T-helper 2 cell treated with Interferon-gamma antibody and Interleukin-4, amounts not matched to agents 100 ng/mL and 5 ng/mL, for 36 hours (primary cell): ENCODE results near the gene AGAP1. TPM values are rescaled to one million over a fixed set of nuclear protein-coding genes. Genes with fewer than 3 reads are reported as not detected.

Experiments
- intact Hi-C: fragments of 100-400 bp; cut with micrococcal nuclease; formaldehyde crosslinking; loops from one replicate; pipeline ENCODE4 v1.15.1; 2023
- total RNA-seq: library from RNA; stranded (reverse); gene quantifications from 2 replicates; pipeline ENCODE4 v1.2.3, GENCODE V29; 2022

The AGAP1 gene
- total RNA-seq, 1 donor from 2014 or later: 1.4 TPM

DNA sequence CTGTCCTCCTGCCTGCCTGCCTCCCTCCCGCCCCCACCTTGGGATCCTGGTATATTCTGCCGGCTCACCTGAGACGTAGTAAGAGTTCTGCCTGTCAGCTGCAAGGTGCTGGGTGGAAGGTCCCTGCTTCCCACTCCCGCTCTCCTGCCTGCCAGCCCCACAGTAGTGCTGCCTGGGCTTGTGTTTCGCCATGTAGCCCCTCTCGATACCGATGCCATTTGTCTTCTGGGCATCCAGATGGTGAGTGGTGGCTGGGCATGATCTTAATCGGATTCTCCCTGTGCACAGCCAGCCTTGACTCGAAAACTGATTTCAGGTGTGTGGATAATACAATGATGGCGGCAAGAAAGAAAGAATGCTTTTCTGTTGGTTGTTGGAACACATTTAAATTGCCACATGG, 184.9 kb downstream of the AGAP1 start:
- intact Hi-C loops: loop anchor here (10.0 kb wide), 1 partner anchor 496 kb away; no protein-coding TSS in a partner anchor

GRCh38 chr2:235679471-235679870, 185.6 kb downstream of the AGAP1 start:
- intact Hi-C loops: loop anchor here (10.0 kb wide), 1 partner anchor 495 kb away; no protein-coding TSS in a partner anchor

DNA sequence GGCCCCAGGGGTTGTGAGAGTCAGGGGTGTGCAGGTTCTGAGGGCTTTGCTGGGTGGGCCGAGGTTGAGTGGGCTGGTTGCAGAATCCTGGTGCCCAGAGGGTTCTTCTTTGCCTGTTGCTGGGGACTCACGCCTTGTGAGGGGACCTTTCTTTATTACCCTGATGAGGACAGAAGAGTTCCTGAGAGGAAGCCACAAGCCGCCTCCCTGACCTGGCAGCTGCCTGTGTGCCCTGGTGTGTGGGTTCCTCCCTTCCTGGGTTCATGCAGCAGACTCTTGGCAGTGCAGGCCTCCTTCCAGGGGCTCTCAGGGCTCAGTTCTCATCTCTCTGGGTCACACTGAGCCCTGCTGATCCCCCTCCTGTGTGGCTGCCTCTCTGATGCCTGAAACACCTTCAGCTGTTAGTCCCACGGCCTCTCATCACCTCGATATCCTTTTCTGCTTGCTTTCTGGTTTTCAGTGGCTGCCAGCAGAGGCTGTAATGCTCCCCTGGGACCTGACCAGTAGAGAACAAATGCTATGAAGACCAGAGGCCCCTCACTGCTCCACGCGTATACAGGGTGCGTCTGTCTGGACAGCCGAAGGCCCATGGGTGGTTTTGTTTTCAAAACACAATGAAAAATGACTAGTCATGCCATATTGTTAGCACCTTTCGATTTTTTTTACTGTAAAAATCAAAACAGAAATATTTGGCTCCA, 191.3 kb downstream of the AGAP1 start:
- intact Hi-C loops: no loop called here

- intact Hi-C loops: no loop called here
These were observed 194.9 kb downstream of the AGAP1 start for GRCh38 chr2:235688511-235689426.

DNA sequence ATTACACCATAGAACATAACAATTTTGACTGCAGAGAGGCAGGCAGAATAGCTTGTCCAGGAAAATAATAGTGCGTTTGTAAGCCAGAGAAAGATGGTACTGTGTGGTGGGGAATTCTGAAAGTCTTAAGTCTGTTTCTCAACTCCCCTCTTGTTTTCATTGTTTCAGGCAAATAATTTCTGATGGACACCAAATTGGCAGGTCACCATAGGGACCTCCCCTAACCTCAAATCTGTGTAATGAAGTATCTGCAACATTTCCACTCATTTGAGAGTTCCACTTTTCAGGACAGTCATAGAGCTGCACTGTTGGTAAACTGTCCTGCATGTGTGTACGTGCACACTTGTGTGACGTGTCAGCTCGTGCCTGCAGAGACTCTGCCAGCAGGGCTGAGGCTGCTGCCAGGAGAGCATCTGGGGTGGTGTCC, 195.6 kb downstream of the AGAP1 start:
- intact Hi-C loops: no loop called here

- intact Hi-C loops: no loop called here
These were observed 196.4 kb downstream of the AGAP1 start for GRCh38 chr2:235690082-235690808.

- intact Hi-C loops: no loop called here
These were observed 197.1 kb downstream of the AGAP1 start for GRCh38 chr2:235690809-235691450.

DNA sequence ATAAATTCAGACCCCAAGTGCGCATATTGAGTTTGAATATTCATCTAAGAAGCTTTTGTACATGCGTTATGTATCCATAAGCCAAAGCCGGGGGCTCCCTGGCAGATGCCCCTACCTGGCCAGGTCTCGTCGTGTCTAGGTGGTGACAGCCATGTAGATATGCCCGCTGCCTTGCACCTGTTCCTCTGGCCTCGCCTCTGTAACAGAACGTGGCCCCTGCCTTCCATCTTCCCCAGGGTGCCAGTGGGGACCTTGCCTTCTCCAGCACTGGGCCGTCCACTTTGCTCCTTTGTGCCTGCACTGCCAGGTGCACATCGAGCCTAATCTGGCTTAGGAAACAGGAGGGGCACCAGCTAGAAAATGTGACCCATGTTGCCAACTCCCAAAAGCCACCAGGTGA, 198.2 kb downstream of the AGAP1 start:
- intact Hi-C loops: no loop called here

DNA sequence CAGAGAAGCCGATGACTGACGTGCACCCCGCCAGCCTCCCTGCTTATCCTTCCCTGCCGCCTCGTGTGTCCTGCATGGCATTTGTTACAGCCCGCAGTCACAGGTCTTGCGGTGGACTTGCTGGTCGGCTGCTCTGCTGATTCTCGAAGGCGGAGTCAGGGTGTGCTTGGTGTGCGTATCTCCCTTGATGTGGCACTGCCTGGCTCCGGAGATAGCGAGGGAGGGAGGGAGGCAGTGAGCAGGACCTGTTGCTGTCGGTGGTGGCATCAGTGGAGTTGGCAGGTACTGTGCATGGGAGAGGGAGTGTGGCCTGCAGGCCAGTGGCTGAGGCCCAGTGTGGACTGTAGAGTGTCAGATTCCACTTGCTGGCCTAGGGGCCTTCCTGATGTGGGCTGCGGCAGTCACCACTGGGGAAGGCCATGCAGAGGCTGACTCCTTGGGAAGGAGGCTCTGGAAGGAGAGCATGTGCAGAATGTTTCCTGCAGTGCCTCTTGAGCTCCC, 198.9 kb downstream of the AGAP1 start:
- intact Hi-C loops: no loop called here

- intact Hi-C loops: no loop called here
These were observed 199.4 kb downstream of the AGAP1 start for GRCh38 chr2:235693279-235693678.

DNA sequence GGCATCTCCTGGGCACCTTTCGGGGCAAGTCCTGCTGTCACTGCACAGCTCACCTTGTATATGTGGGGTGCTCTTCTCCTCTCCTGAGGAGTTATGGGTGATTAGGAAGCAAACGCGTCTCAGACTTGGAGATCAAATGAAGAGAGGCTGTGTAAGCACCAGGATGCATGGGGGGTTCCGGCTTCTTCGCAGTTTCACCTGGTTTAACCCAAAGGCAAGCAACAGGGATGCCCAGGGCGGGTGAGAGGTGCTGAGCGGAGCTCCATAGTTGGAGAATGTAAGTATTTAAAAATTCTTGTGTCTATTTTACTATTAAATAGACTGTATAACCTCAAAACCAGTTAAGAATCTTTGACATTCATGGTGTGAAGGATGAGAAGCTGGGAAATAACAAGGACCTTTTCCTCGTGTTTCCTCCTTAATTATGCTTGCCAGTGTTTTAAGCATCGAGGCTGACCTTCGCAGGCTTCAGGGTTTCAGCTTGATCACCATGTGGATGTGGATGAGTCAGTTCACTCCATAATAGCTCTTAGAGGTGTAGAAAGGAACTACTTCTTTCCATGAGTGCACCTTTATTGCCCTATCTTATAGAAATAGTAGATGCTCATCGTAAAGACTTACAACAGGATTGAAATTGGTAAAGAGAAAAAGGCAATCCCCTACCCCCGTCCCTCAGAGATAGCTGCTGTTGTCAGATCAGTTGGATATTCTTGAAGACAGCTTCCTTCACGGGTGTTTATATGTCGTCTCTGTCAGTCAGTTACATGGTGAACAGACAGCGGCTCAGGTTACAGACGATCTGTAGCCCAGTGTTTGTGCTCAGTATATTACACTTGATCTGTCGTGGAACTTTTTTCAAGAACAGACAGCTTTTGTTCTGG, 201.1 kb downstream of the AGAP1 start:
- intact Hi-C loops: no loop called here

- intact Hi-C loops: no loop called here
These were observed 201.7 kb downstream of the AGAP1 start for GRCh38 chr2:235695602-235695895.

GRCh38 chr2:235697041-235697440, 203.2 kb downstream of the AGAP1 start:
- intact Hi-C loops: no loop called here

GRCh38 chr2:235698028-235698427, 204.2 kb downstream of the AGAP1 start:
- intact Hi-C loops: no loop called here

- intact Hi-C loops: no loop called here
These were observed 204.6 kb downstream of the AGAP1 start for GRCh38 chr2:235698491-235698890.

DNA sequence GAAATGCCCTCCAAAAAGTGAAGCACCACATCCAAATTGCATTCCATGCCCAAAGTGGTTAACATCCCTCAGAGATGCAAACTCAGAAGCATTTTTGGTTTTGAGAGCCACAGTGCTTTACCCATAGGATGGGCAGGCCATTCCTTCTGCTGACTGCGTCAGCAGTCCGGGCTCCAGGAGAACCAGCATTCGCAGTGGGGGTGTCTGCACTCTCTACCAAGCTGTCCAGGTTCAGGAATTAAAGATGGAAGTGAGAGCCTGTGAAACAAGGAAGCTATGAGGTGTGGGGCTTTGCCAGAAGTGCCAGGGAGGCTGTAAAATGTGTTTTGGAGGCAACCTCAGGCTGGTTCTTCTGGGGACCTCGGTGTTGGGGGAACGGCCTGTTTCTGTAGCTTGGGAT, 205.7 kb downstream of the AGAP1 start:
- intact Hi-C loops: no loop called here

DNA sequence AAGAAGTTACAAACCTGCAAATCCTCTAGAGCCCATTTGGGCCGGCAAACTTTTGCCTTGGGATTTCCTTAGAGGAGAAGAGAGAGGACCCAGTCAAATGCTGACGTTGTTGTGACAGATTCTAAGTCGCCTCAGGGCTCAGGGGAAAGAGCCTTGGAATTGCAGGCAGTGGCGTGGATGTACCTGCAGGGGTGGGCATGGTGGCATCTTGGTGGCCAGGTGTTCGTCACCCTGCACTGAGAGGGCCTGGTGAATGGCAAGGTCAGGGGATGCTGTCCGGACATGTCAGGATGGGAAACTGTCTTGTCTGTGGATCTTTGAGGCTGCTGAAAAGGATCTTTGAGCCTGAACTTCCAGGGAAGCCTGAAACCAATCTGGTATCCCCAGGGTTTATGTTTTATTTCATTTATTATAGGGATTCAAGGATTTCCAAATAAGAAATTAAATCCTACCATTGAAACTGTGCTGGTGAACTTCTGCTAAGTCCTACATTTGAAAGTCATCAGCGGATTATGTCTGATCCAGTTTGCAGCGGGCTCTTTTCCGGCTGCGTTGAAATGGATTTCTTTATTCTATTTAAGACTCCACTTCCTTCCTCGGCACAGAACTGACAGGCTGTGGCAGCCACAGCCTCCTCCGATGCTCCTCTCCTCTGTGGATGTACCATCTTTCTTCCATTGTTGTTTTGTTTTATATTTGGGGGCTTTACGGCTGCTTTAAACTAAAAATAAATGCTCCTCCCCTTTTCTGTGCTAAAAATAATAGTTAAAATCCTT, 207.6 kb downstream of the AGAP1 start:
- intact Hi-C loops: no loop called here

DNA sequence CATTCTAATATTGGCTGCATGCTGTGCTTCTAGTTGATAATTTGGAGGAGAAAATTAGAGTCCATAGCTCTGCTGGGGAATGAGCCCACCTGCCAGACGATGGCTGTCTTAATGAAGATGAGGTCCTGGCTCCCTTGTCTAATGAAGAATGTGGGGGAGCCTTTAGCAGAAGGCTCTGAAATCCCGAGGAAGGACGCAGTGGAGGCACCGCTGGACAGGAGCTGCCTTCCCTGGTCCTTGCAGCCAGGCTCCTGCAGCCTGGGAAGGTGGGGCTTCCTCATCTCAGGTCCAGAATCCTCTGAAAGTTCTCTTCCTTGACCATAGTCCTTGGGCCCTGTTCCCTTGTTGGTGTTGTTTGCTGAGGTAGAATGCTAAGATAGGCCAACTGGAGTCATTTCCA, 208.3 kb downstream of the AGAP1 start:
- intact Hi-C loops: no loop called here

- intact Hi-C loops: no loop called here
These were observed 210.0 kb downstream of the AGAP1 start for GRCh38 chr2:235703711-235704295.
